H1 (cell line): ENCODE measurements around the gene EFR3B. TPM values are rescaled to one million over a fixed set of nuclear protein-coding genes. Genes with fewer than 3 reads are reported as not detected.
A peak's percentile ranks its signal among the peaks of the same experiment; 100 is the strongest.

Experiments used
- CTCF ChIA-PET: fragments of 300-600 bp; sonication (Branson Sonifier 250); formaldehyde crosslinking; loops from one replicate; lab custom pipeline; 2021; ENCODE audit not compliant: partially characterized antibody; lab: Charles Lee
- POLR2A ChIA-PET: fragments of 300-600 bp; sonication (Branson Sonifier 250); formaldehyde crosslinking; loops from one replicate; lab custom pipeline; 2021; ENCODE audit warnings: inconsistent platforms; ENCODE audit not compliant: partially characterized antibody; lab: Charles Lee
- DNase-seq, 2 experiments: peaks; one replicate each; pipeline versions ENCODE4 v3.0.0 to v3.0.0-alpha.2; 2010 to 2022; ENCODE audit warnings: low spot score in 2 of 2, low read depth in 1 of 2, mixed read lengths in 1 of 2
- FAIRE-seq: peaks from 2 replicates; lab custom pipeline; 2011; peaks lifted over from hg19 to GRCh38; lab: Jason Lieb, UNC
- H2AFZ ChIP-seq: 2 replicates; pipeline ENCODE4 v1.8.1; 2012; ENCODE audit warnings: low read length, inconsistent platforms
- H2AK5ac ChIP-seq: 2 replicates; pipeline ENCODE4 v1.6.1; 2013; ENCODE audit warnings: low read depth, low read length
- H2BK120ac ChIP-seq: replicated peaks from 2 replicates; pipeline ENCODE3; 2013; ENCODE audit warnings: low read depth, low read length, inconsistent platforms
- H2BK12ac ChIP-seq: 2 replicates; pipeline ENCODE4 v1.6.1; 2013; ENCODE audit warnings: low read depth, low read length
- H2BK15ac ChIP-seq: 2 replicates; pipeline ENCODE4 v1.6.1; 2013; ENCODE audit warnings: low read length
- H2BK20ac ChIP-seq: 2 replicates; pipeline ENCODE4 v1.6.1; 2013; ENCODE audit warnings: low read length
- H2BK5ac ChIP-seq: 2 replicates; pipeline ENCODE4 v1.6.1; 2013; ENCODE audit warnings: low read depth, low read length
- H3K14ac ChIP-seq: 2 replicates; pipeline ENCODE4 v1.6.1; 2013; ENCODE audit warnings: inconsistent platforms; ENCODE audit not compliant: insufficient read length
- H3K18ac ChIP-seq: 2 replicates; pipeline ENCODE4 v1.6.1; 2013; ENCODE audit warnings: low read length; ENCODE audit errors: extremely low read depth
- H3K23ac ChIP-seq: 2 replicates; pipeline ENCODE4 v1.6.1; 2013; ENCODE audit warnings: inconsistent platforms; ENCODE audit not compliant: insufficient read length
- H3K23me2 ChIP-seq: 2 replicates; pipeline ENCODE4 v1.6.1; 2013; ENCODE audit warnings: low read depth, low read length
- H3K27ac ChIP-seq: 2 replicates; pipeline ENCODE4 v1.6.1; 2011; ENCODE audit warnings: low read depth, low read length, inconsistent platforms
- H3K27me3 ChIP-seq, 4 experiments: replicated peaks in 1 of 4; 1 replicate in 1 of 4; 2 replicates in 3 of 4; pipeline versions ENCODE4 v1.6.1 to v1.8.1; 2011 to 2013; ENCODE audit warnings: low read length in 3 of 4, mild to moderate bottlenecking in 3 of 4, inconsistent platforms in 2 of 4, mixed read lengths in 2 of 4, moderate library complexity in 1 of 4; ENCODE audit not compliant: control insufficient read depth in 3 of 4, insufficient read depth in 3 of 4; ENCODE audit errors: extremely low read depth in 1 of 4
- H3K36me3 ChIP-seq, 4 experiments: 2 replicates each; pipeline versions ENCODE4 v1.6.1 to v1.8.1; 2011 to 2013; ENCODE audit warnings: mild to moderate bottlenecking in 4 of 4, low read length in 3 of 4, moderate library complexity in 2 of 4, control low read depth in 1 of 4, inconsistent platforms in 1 of 4; ENCODE audit not compliant: insufficient read depth in 4 of 4, control insufficient read depth in 2 of 4
- H3K4ac ChIP-seq: replicated peaks from 2 replicates; pipeline ENCODE3; 2013; ENCODE audit warnings: low read length, low read depth, mixed read lengths, inconsistent platforms; ENCODE audit not compliant: insufficient read length
- H3K4me1 ChIP-seq, 4 experiments: replicated peaks in 1 of 4; 1 replicate in 1 of 4; 2 replicates in 3 of 4; pipeline versions ENCODE4 v1.6.1 to v1.8.1; 2011 to 2013; ENCODE audit warnings: low read length in 3 of 4, inconsistent platforms in 2 of 4, mixed read lengths in 1 of 4; ENCODE audit not compliant: insufficient read depth in 4 of 4, control insufficient read depth in 3 of 4
- H3K4me2 ChIP-seq, 2 experiments: 2 replicates each; pipeline versions ENCODE4 v1.6.1 to v1.8.1; 2011 to 2013; ENCODE audit warnings: low read depth in 2 of 2, low read length in 2 of 2, control low read depth in 1 of 2, inconsistent platforms in 1 of 2, mild to moderate bottlenecking in 1 of 2; ENCODE audit not compliant: insufficient read depth in 1 of 2
- H3K4me3 ChIP-seq, 4 experiments: fragments of 200-600, 300-600 bp in 1 of 4; sonication (generic), shearing (Covaris generic), sonication (Bioruptor Twin) in 1 of 4; 2 replicates each; pipeline versions ENCODE4 v1.5.1 to v1.8.1; 2011 to 2016; ENCODE audit warnings: low read length in 4 of 4, low read depth in 3 of 4, control low read depth in 2 of 4, inconsistent platforms in 2 of 4, mild to moderate bottlenecking in 2 of 4, mixed read lengths in 1 of 4, moderate library complexity in 1 of 4; ENCODE audit not compliant: insufficient read depth in 2 of 4; ENCODE audit errors: extremely low read depth in 1 of 4
- H3K56ac ChIP-seq: replicated peaks from 2 replicates; pipeline ENCODE3; 2013; ENCODE audit warnings: low read depth, mild to moderate bottlenecking, mixed read lengths, low read length, inconsistent platforms; ENCODE audit not compliant: insufficient read length
- H3K79me1 ChIP-seq: 2 replicates; pipeline ENCODE4 v1.6.1; 2013; ENCODE audit warnings: low read depth, low read length, control low read depth
- H3K79me2 ChIP-seq, 2 experiments: 2 replicates each; pipeline versions ENCODE4 v1.6.1 to v1.8.1; 2012 to 2013; ENCODE audit warnings: low read length in 2 of 2, mild to moderate bottlenecking in 2 of 2, inconsistent platforms in 1 of 2; ENCODE audit not compliant: insufficient read depth in 2 of 2, control insufficient read depth in 1 of 2
- H3K9ac ChIP-seq, 4 experiments: replicated peaks in 1 of 4; 1 replicate in 1 of 4; 2 replicates in 3 of 4; pipeline versions ENCODE4 v1.6.1 to v1.8.1; 2011 to 2013; ENCODE audit warnings: low read depth in 3 of 4, low read length in 3 of 4, control low read depth in 2 of 4, mild to moderate bottlenecking in 2 of 4, moderate library complexity in 2 of 4, inconsistent platforms in 1 of 4; ENCODE audit errors: extremely low read depth in 1 of 4
- H3K9me3 ChIP-seq, 2 experiments: 2 replicates each; pipeline versions ENCODE4 v1.6.1 to v1.8.1; 2012 to 2013; ENCODE audit warnings: mild to moderate bottlenecking in 2 of 2, moderate library complexity in 2 of 2, control low read depth in 1 of 2, inconsistent platforms in 1 of 2, low read depth in 1 of 2, low read length in 1 of 2, mixed read lengths in 1 of 2; ENCODE audit not compliant: insufficient read depth in 2 of 2
- H4K20me1 ChIP-seq, 2 experiments: replicated peaks in 1 of 2; 2 replicates each; pipeline versions ENCODE3 to v1.8.1; 2011 to 2013; ENCODE audit warnings: inconsistent platforms in 2 of 2, low read length in 2 of 2, mild to moderate bottlenecking in 1 of 2; ENCODE audit not compliant: insufficient read depth in 2 of 2, control insufficient read depth in 1 of 2
- H4K5ac ChIP-seq: 2 replicates; pipeline ENCODE4 v1.6.1; 2013; ENCODE audit warnings: low read length, low read depth, mixed read lengths, inconsistent platforms; ENCODE audit not compliant: insufficient read length
- H4K8ac ChIP-seq: 2 replicates; pipeline ENCODE4 v1.8.0; 2013; ENCODE audit warnings: mild to moderate bottlenecking, moderate library complexity, low read length, inconsistent platforms; ENCODE audit not compliant: insufficient read depth; ENCODE audit errors: extremely low read depth
- H4K91ac ChIP-seq: replicated peaks from 2 replicates; pipeline ENCODE3; 2013; ENCODE audit warnings: low read length, mixed read lengths, inconsistent platforms; ENCODE audit not compliant: insufficient read length
- E2F6 ChIP-seq: IDR thresholded peaks from 2 replicates; pipeline ENCODE4 v1.6.1; 2012; ENCODE audit warnings: inconsistent platforms
- WGBS, 2 experiments: shearing (Covaris generic) in 1 of 2; methylation state at CpG; one replicate each; pipeline versions ENCODE4 v1.1.6 to v1.1.7; 2013 to 2015; ENCODE audit warnings: low lambda C conversion rate in 2 of 2, mixed read lengths in 2 of 2, inconsistent platforms in 1 of 2, low coverage in 1 of 2, missing lambda C conversion rate in 1 of 2; ENCODE audit not compliant: insufficient replicate concordance in 2 of 2, insufficient coverage in 1 of 2, insufficient read length in 1 of 2; ENCODE audit errors: extremely low coverage in 1 of 2, missing lambda C conversion rate in 1 of 2; 5-methylcytosine and 5-hydroxymethylcytosine counted together
- polyA plus RNA-seq, 7 experiments: library from polyadenylated mRNA; depleted of rRNA in 3 of 7; stranded (reverse) in 5 of 7; unstranded in 2 of 7; fragments of >200 nt in 5 of 7; fragments of 200-250 nt in 2 of 7; gene quantifications; 1 replicate in 5 of 7; 2 replicates in 1 of 7; 4 replicates in 1 of 7; pipeline versions ENCODE4 v1.2.1 to v1.2.3, GENCODE V29; 2011 to 2013; ENCODE audit warnings: missing spikeins in 2 of 7, mixed read lengths in 2 of 7
- total RNA-seq: library from RNA; stranded (reverse); fragmentation: NEBNext Ultra II Directional; extraction: Animal tissue kit (Norgen Biotek cat#: 25700); gene quantifications from 2 replicates; pipeline ENCODE4 v1.2.1, GENCODE V29; 2021
- TF ChIP-seq, protein P1 (sequence below), 3 experiments: IDR thresholded peaks; 1 replicate in 2 of 3; 2 replicates in 1 of 3; pipeline versions ENCODE4 v1.5.1 to v1.6.1; 2011; ENCODE audit warnings: low read length in 3 of 3, mild to moderate bottlenecking in 3 of 3, inconsistent platforms in 2 of 3, low read depth in 1 of 3, moderate library complexity in 1 of 3; ENCODE audit not compliant: insufficient read depth in 1 of 3; ENCODE audit errors: control extremely low read depth in 1 of 3

Gene EFR3B
- total and polyA plus RNA-seq, 2 of the 8 experiments (the other 6 are each of a cell fraction or from before 2014, with no cell fraction given) = 3.4 to 9.6 TPM

DNA sequence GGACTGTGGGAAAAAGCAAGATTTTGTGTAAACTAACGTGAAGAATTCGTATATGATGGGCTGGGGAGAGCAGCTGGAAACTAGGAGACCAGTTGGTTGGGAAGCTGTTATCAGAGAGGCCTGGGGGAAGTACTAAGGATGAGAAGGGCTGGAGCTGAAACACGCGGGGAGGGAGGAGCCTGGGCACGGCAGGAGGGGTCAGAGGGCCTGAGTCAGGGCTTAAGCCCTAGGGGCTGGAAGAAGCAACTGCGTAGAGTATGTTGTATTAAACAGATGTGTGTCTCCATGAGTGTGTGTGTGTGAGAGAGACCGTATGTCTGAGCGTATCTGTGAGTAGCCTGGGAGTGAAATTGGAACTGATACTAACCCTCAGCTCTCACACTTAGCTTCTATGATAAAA, 118.1 kb downstream of the EFR3B start:
- peak in 1 of 2 experiments; percentile 54 for DNase-seq
- no peak overlapping the region for H2BK12ac ChIP-seq
- CTCF ChIA-PET = interaction anchor here (1.0 to 1.5 kb wide), 5 partner anchors 12 to 185 kb away, joined by 3 to 4 read pairs (median 4); no protein-coding TSS in a partner anchor
- no peaks in the 10 kb centered on the region; the same call in 1 of the 2 replicates for H3K79me1 ChIP-seq
- H3K36me3 ChIP-seq = no peaks in the 10 kb centered on the region
- H3K23me2 ChIP-seq = no peaks in the 10 kb centered on the region
- H4K5ac ChIP-seq = no peak overlapping the region
- peaks cover 0 to 11% (median 0%) of the 10 kb centered on the region in 4 experiments; a peak in 3 of 7 replicates for H3K4me1 ChIP-seq
- H3K79me2 ChIP-seq = no peaks in the 10 kb centered on the region
- H4K20me1 ChIP-seq = no peaks in the 10 kb centered on the region
- no peak for FAIRE-seq
- H2BK20ac ChIP-seq = no peak overlapping the region
- H2AK5ac ChIP-seq = no peak overlapping the region
- no peak overlapping the region for H3K18ac ChIP-seq
- H3K4ac ChIP-seq = no peak overlapping the region
- H2AFZ ChIP-seq = no peak overlapping the region
- no peak overlapping the region for H3K9ac ChIP-seq
- H2BK120ac ChIP-seq = no peak overlapping the region
- TF ChIP-seq, protein P1, sequence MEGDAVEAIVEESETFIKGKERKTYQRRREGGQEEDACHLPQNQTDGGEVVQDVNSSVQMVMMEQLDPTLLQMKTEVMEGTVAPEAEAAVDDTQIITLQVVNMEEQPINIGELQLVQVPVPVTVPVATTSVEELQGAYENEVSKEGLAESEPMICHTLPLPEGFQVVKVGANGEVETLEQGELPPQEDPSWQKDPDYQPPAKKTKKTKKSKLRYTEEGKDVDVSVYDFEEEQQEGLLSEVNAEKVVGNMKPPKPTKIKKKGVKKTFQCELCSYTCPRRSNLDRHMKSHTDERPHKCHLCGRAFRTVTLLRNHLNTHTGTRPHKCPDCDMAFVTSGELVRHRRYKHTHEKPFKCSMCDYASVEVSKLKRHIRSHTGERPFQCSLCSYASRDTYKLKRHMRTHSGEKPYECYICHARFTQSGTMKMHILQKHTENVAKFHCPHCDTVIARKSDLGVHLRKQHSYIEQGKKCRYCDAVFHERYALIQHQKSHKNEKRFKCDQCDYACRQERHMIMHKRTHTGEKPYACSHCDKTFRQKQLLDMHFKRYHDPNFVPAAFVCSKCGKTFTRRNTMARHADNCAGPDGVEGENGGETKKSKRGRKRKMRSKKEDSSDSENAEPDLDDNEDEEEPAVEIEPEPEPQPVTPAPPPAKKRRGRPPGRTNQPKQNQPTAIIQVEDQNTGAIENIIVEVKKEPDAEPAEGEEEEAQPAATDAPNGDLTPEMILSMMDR (IDR thresholded peaks at IDR 0.05; ENCODE audit: control extremely low read depth in 1 of 3, insufficient read depth in 1 of 3, low read depth in 1 of 3, low read length in 3 of 3) = peak; percentile 3 to 36 (median 24); a peak in 2 of 4 replicates
- TF ChIP-seq E2F6 = no peak
- H2BK15ac ChIP-seq = no peak overlapping the region
- H4K8ac ChIP-seq = no peak overlapping the region; the same call in 1 of the 2 replicates
- WGBS, 2 experiments = 54% methylated on average over 8 of the region's 8 CpGs; no CpG with 5 or more reads in 1 of the 2 experiments
- no peaks in the 10 kb centered on the region for H3K27me3 ChIP-seq
- no peak overlapping the region for H3K4me2 ChIP-seq
- H3K4me3 ChIP-seq = no peak overlapping the region
- POLR2A ChIA-PET = no interaction called here
- H4K91ac ChIP-seq = no peak overlapping the region
- H2BK5ac ChIP-seq = no peak overlapping the region
- H3K9me3 ChIP-seq = no peaks in the 10 kb centered on the region
- no peak overlapping the region for H3K27ac ChIP-seq
- H3K23ac ChIP-seq = no peak overlapping the region
- no peak overlapping the region for H3K56ac ChIP-seq
- H3K14ac ChIP-seq = no peak overlapping the region
